GM19238 (cell line): ENCODE results near the gene CDK5R2.

Source experiments
- DNase-seq: peaks from one replicate; pipeline ENCODE4 v3.0.0; 2011; ENCODE audit warnings: low spot score; ENCODE audit not compliant: insufficient read length

Gene CDK5R2

GRCh38 chr2:219001577-219002394 is 42.3 kb downstream of the CDK5R2 start:
- DNase-seq, result no peak

- no peak for DNase-seq
Observed at GRCh38 chr2:219002395-219003266, 43.2 kb downstream of the CDK5R2 start.

GRCh38 chr2:219003267-219003634 is 43.8 kb downstream of the CDK5R2 start:
- no peak for DNase-seq

GRCh38 chr2:219003979-219004378 is 44.5 kb downstream of the CDK5R2 start:
- no peak for DNase-seq

- no peak for DNase-seq
Observed at GRCh38 chr2:219009294-219009693, 49.8 kb downstream of the CDK5R2 start.

GRCh38 chr2:219010162-219010756 is 50.8 kb downstream of the CDK5R2 start:
- DNase-seq, result no peak

GRCh38 chr2:219010873-219011272 is 51.4 kb downstream of the CDK5R2 start:
- DNase-seq, result no peak
